OCI-LY3 (cell line): ENCODE data around the gene IFI35.
"Not testable (repeated sequence)": the region's sequence is repeated elsewhere in the genome, so short reads cannot be mapped to it uniquely, and the experiment has no call there.

Source experiments
- H2AFZ ChIP-seq: fragments of 200-600, 300-600 bp; shearing (Covaris generic); 2 replicates; pipeline ENCODE4 v1.6.0; 2014; ENCODE audit warnings: antibody characterized with exemption, low read depth, low read length
- H3K27ac ChIP-seq: fragments of 200-600, 300-600 bp; sonication (generic); 2 replicates; pipeline ENCODE4 v1.5.1; 2014; ENCODE audit warnings: mild to moderate bottlenecking, low read length, moderate library complexity, mixed read lengths
- H3K27me3 ChIP-seq: fragments of 200-600, 300-600 bp; sonication (generic); 2 replicates; pipeline ENCODE4 v1.6.1; 2014; ENCODE audit warnings: low read depth, low read length, mixed read lengths
- H3K36me3 ChIP-seq: fragments of 200-600, 300-600 bp; sonication (generic); replicated peaks from 2 replicates; pipeline ENCODE3; 2014; ENCODE audit warnings: low read depth, low read length, mixed read lengths
- H3K4me1 ChIP-seq: fragments of 300-600, 200-600 bp; sonication (generic); 2 replicates; pipeline ENCODE4 v1.6.1; 2014; ENCODE audit warnings: low read length, mixed read lengths
- H3K4me2 ChIP-seq: fragments of 200-600, 300-600 bp; sonication (generic); 2 replicates; pipeline ENCODE4 v1.6.1; 2014; ENCODE audit warnings: low read length, mixed read lengths
- H3K4me3 ChIP-seq: fragments of 300-600, 200-600 bp; sonication (generic); 2 replicates; pipeline ENCODE4 v1.5.1; 2014; ENCODE audit warnings: antibody characterized with exemption, mild to moderate bottlenecking, low read length, moderate library complexity
- H3K79me2 ChIP-seq: fragments of 300-600, 200-600 bp; shearing (Covaris generic); 2 replicates; pipeline ENCODE4 v1.6.1; 2014; ENCODE audit warnings: mild to moderate bottlenecking, low read length, mixed read lengths
- H3K9ac ChIP-seq: fragments of 300-600, 200-600 bp; shearing (Covaris generic); 2 replicates; pipeline ENCODE4 v1.6.0; 2014; ENCODE audit warnings: mild to moderate bottlenecking, low read length, moderate library complexity
- H3K9me3 ChIP-seq: fragments of 200-600, 300-600 bp; shearing (Covaris generic); 2 replicates; pipeline ENCODE4 v1.6.1; 2014; ENCODE audit warnings: low read length, mixed read lengths; ENCODE audit not compliant: insufficient read depth
- H4K20me1 ChIP-seq: fragments of 200-600, 300-600 bp; sonication (generic); 2 replicates; pipeline ENCODE4 v1.6.1; 2016; ENCODE audit warnings: low read length, mixed read lengths; ENCODE audit not compliant: insufficient read depth
- EZH2phosphoT487 ChIP-seq: fragments of 200-600 bp; shearing (Covaris generic); IDR thresholded peaks from 2 replicates; pipeline ENCODE4 v1.6.1; 2018; ENCODE audit warnings: antibody characterized with exemption, mixed run types, low read depth
- TF ChIP-seq, protein P1 (sequence below): fragments of 200-600, 300-600 bp; sonication (generic); IDR thresholded peaks from 2 replicates; pipeline ENCODE4 v1.5.1; 2014; ENCODE audit warnings: antibody characterized with exemption, low read length, low read depth

The IFI35 gene

DNA sequence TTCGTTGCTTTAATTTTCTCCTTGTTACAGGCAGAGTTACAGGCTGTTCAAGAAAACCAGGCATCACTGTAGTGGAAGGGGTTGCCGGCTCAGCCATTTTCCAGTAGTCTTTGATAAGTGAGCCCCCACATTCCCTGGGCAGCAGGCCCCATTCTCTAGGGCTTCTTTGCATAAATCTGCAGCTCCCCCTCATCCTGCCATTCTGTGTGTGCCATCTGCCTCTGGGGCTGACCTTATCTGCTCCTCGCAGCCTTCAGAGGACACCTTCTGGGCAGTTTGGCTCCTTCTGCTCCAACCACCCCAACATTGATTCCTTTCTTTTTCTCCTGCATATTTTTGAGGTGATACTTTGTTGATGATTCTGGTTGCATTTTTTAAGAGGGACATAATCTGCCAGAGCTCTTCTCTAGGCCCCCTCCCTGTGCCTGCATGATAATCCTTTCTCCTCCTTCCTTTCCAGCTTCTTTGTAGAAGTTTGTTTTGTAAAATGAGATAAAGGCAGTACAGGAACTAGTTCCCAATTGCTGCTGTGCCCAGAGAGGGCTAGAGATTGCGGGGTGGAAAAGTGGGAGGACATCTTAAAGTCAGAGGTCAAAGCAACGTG lies 35.5 kb downstream of the IFI35 start:
- Histone ChIP-seq H3K4me2 (no peak overlapping the region), H2AFZ (no peak overlapping the region), H3K27ac (no peak overlapping the region), H3K27me3 (no peaks in the 10 kb centered on the region), H3K4me1 (no peaks in the 10 kb centered on the region), H4K20me1 (no peaks in the 10 kb centered on the region), H3K4me3 (no peak overlapping the region), H3K79me2 (no peaks in the 10 kb centered on the region), H3K36me3 (peaks cover 25% of the 10 kb centered on the region), H3K9me3 (no peaks in the 10 kb centered on the region), H3K9ac (no peak overlapping the region)
- TF ChIP-seq, protein P1, sequence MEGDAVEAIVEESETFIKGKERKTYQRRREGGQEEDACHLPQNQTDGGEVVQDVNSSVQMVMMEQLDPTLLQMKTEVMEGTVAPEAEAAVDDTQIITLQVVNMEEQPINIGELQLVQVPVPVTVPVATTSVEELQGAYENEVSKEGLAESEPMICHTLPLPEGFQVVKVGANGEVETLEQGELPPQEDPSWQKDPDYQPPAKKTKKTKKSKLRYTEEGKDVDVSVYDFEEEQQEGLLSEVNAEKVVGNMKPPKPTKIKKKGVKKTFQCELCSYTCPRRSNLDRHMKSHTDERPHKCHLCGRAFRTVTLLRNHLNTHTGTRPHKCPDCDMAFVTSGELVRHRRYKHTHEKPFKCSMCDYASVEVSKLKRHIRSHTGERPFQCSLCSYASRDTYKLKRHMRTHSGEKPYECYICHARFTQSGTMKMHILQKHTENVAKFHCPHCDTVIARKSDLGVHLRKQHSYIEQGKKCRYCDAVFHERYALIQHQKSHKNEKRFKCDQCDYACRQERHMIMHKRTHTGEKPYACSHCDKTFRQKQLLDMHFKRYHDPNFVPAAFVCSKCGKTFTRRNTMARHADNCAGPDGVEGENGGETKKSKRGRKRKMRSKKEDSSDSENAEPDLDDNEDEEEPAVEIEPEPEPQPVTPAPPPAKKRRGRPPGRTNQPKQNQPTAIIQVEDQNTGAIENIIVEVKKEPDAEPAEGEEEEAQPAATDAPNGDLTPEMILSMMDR, result no peak
- TF ChIP-seq EZH2phosphoT487, result no peak

GRCh38 chr17:43043307-43043706 lies 36.7 kb downstream of the IFI35 start:
- Histone ChIP-seq H4K20me1 (no peaks in the 10 kb centered on the region), H3K27ac (no peak overlapping the region), H3K4me3 (no peak overlapping the region), H3K4me2 (no peak overlapping the region), H3K9me3 (no peaks in the 10 kb centered on the region), H3K79me2 (no peaks in the 10 kb centered on the region), H3K36me3 (peaks cover 29% of the 10 kb centered on the region), H2AFZ (no peak overlapping the region), H3K27me3 (no peaks in the 10 kb centered on the region), H3K9ac (no peak overlapping the region), H3K4me1 (no peaks in the 10 kb centered on the region)
- TF ChIP-seq EZH2phosphoT487, result no peak
- TF ChIP-seq, protein P1, result no peak

DNA sequence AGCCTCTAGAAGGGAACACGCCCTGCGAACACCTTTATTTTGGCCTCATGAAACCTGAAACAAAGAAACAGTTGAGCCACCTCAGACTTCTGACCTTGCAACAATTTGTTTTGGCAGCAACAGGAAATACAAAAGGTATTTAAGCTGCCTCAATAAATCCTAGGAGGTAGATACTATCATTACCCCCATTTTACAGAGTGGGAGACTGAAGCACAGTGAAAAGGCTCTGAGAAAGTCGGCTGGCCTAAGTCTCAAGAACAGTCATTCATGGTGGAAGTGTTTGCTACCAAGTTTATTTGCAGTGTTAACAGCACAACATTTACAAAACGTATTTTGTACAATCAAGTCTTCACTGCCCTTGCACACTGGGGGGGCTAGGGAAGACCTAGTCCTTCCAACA lies 37.4 kb downstream of the IFI35 start:
- Histone ChIP-seq H3K79me2 (no peaks in the 10 kb centered on the region), H3K9ac (no peak overlapping the region), H3K27ac (no peak overlapping the region), H3K27me3 (no peaks in the 10 kb centered on the region), H3K36me3 (peaks cover 33% of the 10 kb centered on the region), H2AFZ (no peak overlapping the region), H3K4me1 (no peaks in the 10 kb centered on the region), H3K9me3 (no peaks in the 10 kb centered on the region), H3K4me2 (no peak overlapping the region), H3K4me3 (no peak overlapping the region), H4K20me1 (no peaks in the 10 kb centered on the region)
- no peak for TF ChIP-seq EZH2phosphoT487
- TF ChIP-seq, protein P1, result no peak

DNA sequence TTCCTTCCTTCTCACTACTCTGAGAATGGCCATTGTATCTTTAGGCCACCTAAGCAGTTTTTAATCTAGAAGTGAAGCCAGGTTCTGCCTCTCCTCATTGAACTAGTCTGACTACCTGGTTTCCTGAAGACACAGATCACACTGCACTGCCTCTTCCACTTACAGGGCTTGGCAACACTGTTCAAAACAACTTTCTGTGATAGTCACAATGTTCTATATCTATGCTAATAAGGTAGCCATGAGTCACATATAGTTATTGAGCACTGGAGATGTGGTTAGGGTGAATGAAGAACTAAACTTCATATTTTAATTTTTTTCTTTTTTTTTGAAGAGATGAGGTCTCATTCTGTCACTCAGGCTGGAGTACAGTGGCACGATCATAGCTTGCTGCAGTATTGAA lies 45.4 kb downstream of the IFI35 start:
- no peak overlapping the region for H3K9ac ChIP-seq
- H3K4me2 ChIP-seq, result no peak overlapping the region
- no peaks in the 10 kb centered on the region for H3K27me3 ChIP-seq
- no peaks in the 10 kb centered on the region for H3K4me1 ChIP-seq
- H3K36me3 ChIP-seq, result peaks cover 39% of the 10 kb centered on the region
- H3K9me3 ChIP-seq, result no peaks in the 10 kb centered on the region
- H2AFZ ChIP-seq, result no peak overlapping the region
- H4K20me1 ChIP-seq, result no peaks in the 10 kb centered on the region
- no peaks in the 10 kb centered on the region for H3K79me2 ChIP-seq
- no peak overlapping the region for H3K27ac ChIP-seq
- no peak overlapping the region for H3K4me3 ChIP-seq
- TF ChIP-seq, protein P1, result no peak
- TF ChIP-seq EZH2phosphoT487, result no peak

GRCh38 chr17:43053008-43053407 lies 46.4 kb downstream of the IFI35 start:
- peaks cover 35% of the 10 kb centered on the region for H3K36me3 ChIP-seq
- not testable (repeated sequence) for H3K27ac ChIP-seq, H4K20me1 ChIP-seq

More at GRCh38 chr17:43053008-43053407, 46.4 kb downstream of the IFI35 start:
- H3K79me2 ChIP-seq, H2AFZ ChIP-seq, H3K9me3 ChIP-seq, H3K27me3 ChIP-seq, H3K4me1 ChIP-seq, H3K4me2 ChIP-seq, H3K4me3 ChIP-seq, H3K9ac ChIP-seq: not testable (repeated sequence)
